HepG2 (cell line): ENCODE measurements around the gene FASTK. TPM values are rescaled to one million over a fixed set of nuclear protein-coding genes. Genes with fewer than 3 reads are reported as not detected.

ENCODE experiments used
- ARNT2 ChIP-seq: sonication (generic); formaldehyde crosslinking; IDR thresholded peaks from 2 replicates; pipeline ENCODE4 v1.8.0; 2022; ENCODE audit warnings: mild to moderate bottlenecking, low read depth, missing genetic modification reagents, moderate library complexity
- ETS1 ChIP-seq: sonication (generic); formaldehyde crosslinking; IDR thresholded peaks from 2 replicates; pipeline ENCODE4 v1.4.0; 2020; ENCODE audit warnings: missing genetic modification reagents
- KAT2B ChIP-seq: fragments of 150-350 bp; IDR thresholded peaks from 2 replicates; pipeline ENCODE4 v1.6.1; 2014; ENCODE audit warnings: low read depth, low read length, borderline replicate concordance
- KAT7 ChIP-seq: IDR thresholded peaks from 2 replicates; pipeline ENCODE4 v1.6.1; 2018; ENCODE audit warnings: borderline replicate concordance, missing compliant biosample characterization
- KDM5B ChIP-seq: sonication (generic); formaldehyde crosslinking; IDR thresholded peaks from 2 replicates; pipeline ENCODE4 v1.4.0; 2020; ENCODE audit warnings: missing genetic modification reagents, mild to moderate bottlenecking, borderline replicate concordance
- SRSF1 ChIP-seq: fragments of 200-400 bp; formaldehyde crosslinking; optimal IDR thresholded peaks from 2 replicates; pipeline ENCODE3; 2017; ENCODE audit warnings: mild to moderate bottlenecking, low read depth, low read length, moderate library complexity
- THAP11 ChIP-seq: IDR thresholded peaks from 2 replicates; pipeline ENCODE4 v1.6.1; 2016; ENCODE audit warnings: missing biosample characterization, missing genetic modification reagents
- XRCC5 ChIP-seq: fragments of 200-400 bp; formaldehyde crosslinking; optimal IDR thresholded peaks from 2 replicates; pipeline ENCODE3; 2017; ENCODE audit warnings: mild to moderate bottlenecking, low read length
- ZGPAT ChIP-seq: IDR thresholded peaks from 2 replicates; pipeline ENCODE4 v1.6.1; 2016; ENCODE audit warnings: mild to moderate bottlenecking
- ZNF263 ChIP-seq: sonication (generic); formaldehyde crosslinking; IDR thresholded peaks from 2 replicates; pipeline ENCODE4 v1.4.0; 2020; ENCODE audit warnings: missing genetic modification reagents
- ZSCAN5A ChIP-seq: sonication (generic); formaldehyde crosslinking; IDR thresholded peaks from 2 replicates; pipeline ENCODE4 v1.8.0; 2022; ENCODE audit warnings: mild to moderate bottlenecking, missing genetic modification reagents, borderline replicate concordance
- polyA plus RNA-seq, 8 experiments: library from polyadenylated mRNA; depleted of rRNA in 3 of 8; stranded (reverse) in 7 of 8; unstranded in 1 of 8; fragments of >200 nt; fragmentation: Illumina TruSeq in 4 of 8; extraction: Trizol in 4 of 8; gene quantifications; 2 replicates each; pipeline versions ENCODE4 v1.2.1 to v1.2.3, GENCODE V29; 2011 to 2016; ENCODE audit warnings: low read depth in 4 of 8, missing spikeins in 1 of 8, mixed read lengths in 1 of 8; ENCODE audit not compliant: insufficient read depth in 1 of 8
- total RNA-seq, 5 experiments: library from RNA; depleted of rRNA; stranded (reverse); fragments of >200 nt; fragmentation: Illumina TruSeq; extraction: Trizol; gene quantifications; 2 replicates each; pipeline ENCODE4 v1.2.3, GENCODE V29; 2016; ENCODE audit warnings: low read depth in 1 of 5

Gene FASTK
- total and polyA plus RNA-seq, 2 of the 13 experiments (the other 11 are each of a cell fraction or from before 2014, with no cell fraction given), result 52.9 to 55.7 TPM

GRCh38 chr7:151038951-151039849, 41.4 kb downstream of the FASTK start (continued):
- TF ChIP-seq ZSCAN5A (no peak), ZGPAT (CRISPR knock-in tag) (no peak), KDM5B (no peak), KAT2B (no peak), SRSF1 (no peak), KAT7 (CRISPR knock-in tag) (no peak), THAP11 (CRISPR knock-in tag) (peak; percentile 40; the same call in 1 of the 2 replicates), ETS1 (CRISPR knock-in tag) (no peak), ZNF263 (CRISPR knock-in tag) (peak; percentile 19; the same call in 1 of the 2 replicates), ARNT2 (CRISPR knock-in tag) (0 out of 2 replicates have a peak, but pooled peaks have one; percentile 36), XRCC5 (peak; percentile 64)
